HepG2 (cell line): Measurements from ENCODE around the gene L2HGDH.

ENCODE experiments used
- KAT7 ChIP-seq: IDR thresholded peaks from 2 replicates; pipeline ENCODE4 v1.6.1; 2018; ENCODE audit warnings: borderline replicate concordance, missing compliant biosample characterization
- REXO4 ChIP-seq: sonication (generic); formaldehyde crosslinking; IDR thresholded peaks from 2 replicates; pipeline ENCODE4 v1.8.0; 2022; ENCODE audit warnings: missing genetic modification reagents, mild to moderate bottlenecking, borderline replicate concordance
- ZNF44 ChIP-seq: sonication (generic); formaldehyde crosslinking; IDR thresholded peaks from 2 replicates; pipeline ENCODE4 v1.5.1; 2020; ENCODE audit warnings: mild to moderate bottlenecking, missing genetic modification reagents

DNA sequence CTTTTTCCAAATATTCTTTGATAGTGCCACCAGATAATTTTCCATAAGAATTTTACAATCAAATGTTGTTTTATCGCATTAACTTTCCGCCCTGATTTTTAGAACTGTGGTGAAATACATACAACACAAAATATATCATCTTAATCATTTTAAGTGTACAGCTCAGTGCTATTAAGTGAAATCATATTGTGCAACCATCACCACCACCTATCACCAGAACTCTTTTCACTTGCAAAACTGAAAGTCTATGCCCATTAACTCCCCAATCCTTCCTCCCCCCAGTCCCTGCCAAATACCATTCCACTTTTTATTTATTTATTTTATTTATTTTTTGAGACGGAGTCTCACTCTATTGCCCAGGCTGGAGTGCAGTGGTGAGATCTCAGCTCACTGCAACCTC, 48.1 kb upstream of the L2HGDH start:
- TF ChIP-seq ZNF44 (CRISPR knock-in tag), result no peak
- no peak for TF ChIP-seq REXO4 (CRISPR knock-in tag)
- TF ChIP-seq KAT7 (CRISPR knock-in tag), result no peak
